GM12891 (cell line): ENCODE data around the gene MGMT.

Experiments used
- POLR2A ChIP-seq: IDR thresholded peaks from 2 replicates; pipeline ENCODE4 v1.6.1; 2011; ENCODE audit warnings: low read depth, low read length, control low read depth
- POLR2AphosphoS5 ChIP-seq: IDR thresholded peaks from 2 replicates; pipeline ENCODE4 v1.6.1; 2011; ENCODE audit warnings: low read depth, low read length, control low read depth
- TAF1 ChIP-seq: IDR thresholded peaks from 2 replicates; pipeline ENCODE4 v1.6.1; 2011; ENCODE audit warnings: low read depth, low read length, control low read depth

DNA sequence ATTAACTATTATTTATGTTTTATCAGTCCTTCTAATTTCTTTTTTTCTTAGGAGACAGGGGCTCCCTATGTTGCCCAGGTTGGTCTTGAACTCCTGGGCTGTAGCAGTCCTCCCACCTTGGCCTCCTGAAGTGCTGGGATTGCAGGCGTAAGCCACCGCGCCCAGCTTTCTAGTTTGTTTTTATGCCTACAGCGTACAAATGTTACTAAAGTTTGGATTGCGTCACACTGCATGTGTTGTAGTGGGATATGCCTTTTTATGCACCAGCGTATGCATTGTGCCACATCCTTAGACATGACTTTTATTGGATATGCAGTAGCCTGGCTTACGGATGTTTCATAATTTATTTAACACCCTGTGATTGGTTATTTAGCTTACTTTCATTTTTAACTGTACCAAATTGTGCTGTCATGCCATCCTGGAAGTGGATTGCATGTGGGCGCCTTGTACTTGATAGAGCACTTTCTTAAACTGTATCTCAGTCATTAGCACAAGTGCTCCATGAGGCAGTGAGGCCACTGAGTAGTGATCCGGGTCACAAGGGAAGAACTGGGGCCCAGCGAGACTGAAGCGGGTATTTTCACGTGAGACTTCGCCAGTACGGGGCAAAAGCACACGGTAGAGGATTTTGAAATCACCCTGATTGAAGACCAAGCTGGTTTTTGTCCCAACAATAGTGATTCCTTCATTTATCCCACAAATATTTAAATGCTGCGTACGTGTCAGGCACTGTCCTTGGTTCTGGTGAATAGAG lies 165.0 kb downstream of the MGMT start:
- no peak for TF ChIP-seq POLR2AphosphoS5
- TF ChIP-seq POLR2A = no peak
- TF ChIP-seq TAF1 = no peak
